T-cell (primary cell): ENCODE results near the gene VWA3B. TPM values are rescaled to one million over a fixed set of nuclear protein-coding genes. Genes with fewer than 3 reads are reported as not detected.
"Not testable (repeated sequence)": the region's sequence is repeated elsewhere in the genome, so short reads cannot be mapped to it uniquely, and the experiment has no call there.

ENCODE experiments used
- ATAC-seq, 4 experiments: fragments of 200-7000 bp in 3 of 4; fragments of 150-1000 bp in 1 of 4; cut with Tn5 transposase; replicated peaks in 1 of 4; 1 replicate in 3 of 4; 2 replicates in 1 of 4; pipeline ENCODE4 v1.10.0; 2021; ENCODE audit warnings: moderate library complexity in 3 of 4, mild to moderate bottlenecking in 2 of 4, moderate number of reproducible peaks in 1 of 4
- CTCF ChIA-PET, 2 donors: fragments of 300-600 bp; sonication (Branson Sonifier 250); formaldehyde crosslinking; loops; one replicate each; lab custom pipeline; 2022; ENCODE audit warnings: antibody characterized with exemption in 2 of 2; lab: Charles Lee
- POLR2A ChIA-PET, 2 donors: fragments of 300-600 bp; sonication (Branson Sonifier 250); formaldehyde crosslinking; loops; one replicate each; lab custom pipeline; 2022; ENCODE audit warnings: antibody characterized with exemption in 2 of 2; lab: Charles Lee
- DNase-seq, 35 experiments: peaks; one replicate each; pipeline versions ENCODE4 v3.0.0 to v3.0.0-alpha.2; 2013 to 2023
- H3K27ac ChIP-seq: one replicate; pipeline ENCODE4 v1.5.1; 2013; ENCODE audit warnings: low read length
- H3K27me3 ChIP-seq, 2 experiments: replicated peaks in 1 of 2; 1 replicate in 1 of 2; 2 replicates in 1 of 2; pipeline versions ENCODE4 v1.6.1 to v1.7.0; 2013; ENCODE audit warnings: low read length in 1 of 2, mixed read lengths in 1 of 2; ENCODE audit not compliant: control insufficient read depth in 2 of 2, insufficient read depth in 2 of 2; ENCODE audit errors: extremely low read depth in 1 of 2
- H3K36me3 ChIP-seq, 2 donors: 1 replicate in 1 of 2; 2 replicates in 1 of 2; pipeline versions ENCODE4 v1.6.1 to v1.7.0; 2013; ENCODE audit warnings: low read length in 1 of 2; ENCODE audit not compliant: control insufficient read depth in 2 of 2, insufficient read depth in 1 of 2; ENCODE audit errors: extremely low read depth in 1 of 2
- H3K4me1 ChIP-seq, 2 experiments: 1 replicate in 1 of 2; 2 replicates in 1 of 2; pipeline versions ENCODE4 v1.6.1 to v1.7.0; 2013; ENCODE audit warnings: low read length in 2 of 2, mixed read lengths in 1 of 2; ENCODE audit not compliant: insufficient read depth in 2 of 2, control insufficient read depth in 1 of 2; ENCODE audit errors: extremely low read depth in 1 of 2
- H3K4me3 ChIP-seq, 2 donors: 1 replicate in 1 of 2; 2 replicates in 1 of 2; pipeline versions ENCODE4 v1.5.1 to v1.7.0; 2013; ENCODE audit warnings: mild to moderate bottlenecking in 2 of 2, low read length in 1 of 2, moderate library complexity in 1 of 2; ENCODE audit not compliant: control insufficient read depth in 1 of 2; ENCODE audit errors: extremely low read depth in 1 of 2
- H3K9me3 ChIP-seq: 2 replicates; pipeline ENCODE4 v1.7.0; 2013
- H3K27ac Mint-ChIP-seq, 2 donors: one replicate each; pipeline ENCODE4 v1.8.0; 2020 to 2021; ENCODE audit warnings: mild to moderate bottlenecking in 2 of 2, mixed read lengths in 2 of 2
- H3K27me3 Mint-ChIP-seq, 2 donors: one replicate each; pipeline ENCODE4 v1.8.0; 2021 to 2022; ENCODE audit warnings: mixed read lengths in 2 of 2
- H3K36me3 Mint-ChIP-seq: one replicate; pipeline ENCODE4 v1.8.0; 2021; ENCODE audit warnings: mixed read lengths
- H3K4me1 Mint-ChIP-seq, 3 donors: one replicate each; pipeline ENCODE4 v1.8.0; 2020 to 2022; ENCODE audit warnings: mixed read lengths in 3 of 3, mild to moderate bottlenecking in 1 of 3
- H3K4me3 Mint-ChIP-seq, 3 donors: one replicate each; pipeline ENCODE4 v1.8.0; 2020 to 2022; ENCODE audit warnings: mild to moderate bottlenecking in 3 of 3, mixed read lengths in 3 of 3, moderate library complexity in 3 of 3
- H3K9me3 Mint-ChIP-seq, 3 donors: one replicate each; pipeline ENCODE4 v1.8.0; 2020 to 2022; ENCODE audit warnings: mixed read lengths in 3 of 3
- WGBS: methylation state at CpG from one replicate; pipeline ENCODE4 v1.1.5; 2013; ENCODE audit warnings: missing lambda C conversion rate; ENCODE audit not compliant: insufficient coverage; 5-methylcytosine and 5-hydroxymethylcytosine counted together
- total RNA-seq, 35 experiments: library from RNA in 6 of 35; stranded (reverse) in 6 of 35; fragments of 120-200 nt in 1 of 35; gene quantifications; one replicate each; pipeline versions ENCODE4 v1.2.1 to v1.2.4 and lab custom pipeline; 2013 to 2026

VWA3B gene
- total RNA-seq, 5 donors from 2014 or later (not counting 1 experiment from before 2014, with no cell fraction given), result not detected

- ChIA-PET POLR2A (no interaction called here), CTCF (no interaction called here)
- H3K4me3 Mint-ChIP-seq, result no peak overlapping the region
- no peaks in the 10 kb centered on the region for H3K9me3 ChIP-seq
- peaks cover 0 to 4% of the 10 kb centered on the region in 2 experiments for H3K27me3 ChIP-seq
- 67% methylated on average over 1 of the region's 1 CpG for WGBS
- no peak overlapping the region for H3K27ac ChIP-seq
- H3K4me1 Mint-ChIP-seq, result no peaks in the 10 kb centered on the region
- DNase-seq (no peak), ATAC-seq (no peak)
- H3K27ac Mint-ChIP-seq, result no peak overlapping the region
- H3K4me1 ChIP-seq, result no peaks in the 10 kb centered on the region
- H3K36me3 Mint-ChIP-seq, result peaks cover 15% of the 10 kb centered on the region
- peaks cover 22 to 30% (median 29%) of the 10 kb centered on the region in 3 donors for H3K9me3 Mint-ChIP-seq
- no peak overlapping the region for H3K4me3 ChIP-seq
- peaks cover 14 to 20% of the 10 kb centered on the region in 2 donors for H3K27me3 Mint-ChIP-seq
- no peaks in the 10 kb centered on the region for H3K36me3 ChIP-seq
Observed at GRCh38 chr2:98043101-98043500, 43.9 kb upstream of the VWA3B start.

GRCh38 chr2:98044730-98045129, 42.2 kb upstream of the VWA3B start:
- H3K27ac Mint-ChIP-seq, H3K4me3 Mint-ChIP-seq, H3K4me1 ChIP-seq, H3K4me1 Mint-ChIP-seq, H3K27ac ChIP-seq, H3K9me3 ChIP-seq, H3K4me3 ChIP-seq, CTCF ChIA-PET, H3K36me3 ChIP-seq, H3K27me3 ChIP-seq, POLR2A ChIA-PET, ATAC-seq, DNase-seq: not testable (repeated sequence)
- peaks cover 10 to 17% of the 10 kb centered on the region in 2 donors for H3K27me3 Mint-ChIP-seq
- no CpG with 5 or more reads among the region's 2 CpGs for WGBS
- H3K9me3 Mint-ChIP-seq, result peaks cover 22 to 30% (median 29%) of the 10 kb centered on the region in 3 donors
- H3K36me3 Mint-ChIP-seq, result peaks cover 15% of the 10 kb centered on the region

GRCh38 chr2:98050070-98050469, 36.9 kb upstream of the VWA3B start:
- H3K4me3 Mint-ChIP-seq, result no peak overlapping the region

GRCh38 chr2:98058191-98058975, 28.6 kb upstream of the VWA3B start:
- Histone ChIP-seq H3K27ac (no peak overlapping the region), H3K27me3 (peaks cover 0 to 3% of the 10 kb centered on the region in 2 experiments), H3K36me3 (no peaks in the 10 kb centered on the region), H3K4me1 (no peaks in the 10 kb centered on the region), H3K9me3 (no peaks in the 10 kb centered on the region), H3K4me3 (no peak overlapping the region)
- H3K27ac Mint-ChIP-seq, result no peak overlapping the region
- ChIA-PET POLR2A (no interaction called here), CTCF (no interaction called here)
- no peaks in the 10 kb centered on the region for H3K9me3 Mint-ChIP-seq
- WGBS, result 94% methylated on average over 7 of the region's 14 CpGs
- H3K27me3 Mint-ChIP-seq, result peaks cover 0 to 3% of the 10 kb centered on the region in 2 donors
- DNase-seq (no peak), ATAC-seq (no peak)
- no peaks in the 10 kb centered on the region for H3K36me3 Mint-ChIP-seq
- no peak overlapping the region for H3K4me3 Mint-ChIP-seq
- H3K4me1 Mint-ChIP-seq, result no peaks in the 10 kb centered on the region

More at GRCh38 chr2:98050070-98050469, 36.9 kb upstream of the VWA3B start:
- Histone ChIP-seq H3K27me3 (no peaks in the 10 kb centered on the region), H3K4me1 (no peaks in the 10 kb centered on the region), H3K27ac (no peak overlapping the region), H3K36me3 (no peaks in the 10 kb centered on the region), H3K4me3 (no peak overlapping the region), H3K9me3 (no peaks in the 10 kb centered on the region)
- H3K36me3 Mint-ChIP-seq, result peaks cover 4% of the 10 kb centered on the region
- ATAC-seq (no peak), DNase-seq (no peak)
- peaks cover 0 to 7% of the 10 kb centered on the region in 2 donors for H3K27me3 Mint-ChIP-seq
- no peak overlapping the region for H3K27ac Mint-ChIP-seq
- H3K4me1 Mint-ChIP-seq, result no peaks in the 10 kb centered on the region
- peaks cover under 1 to 5% (median 3%) of the 10 kb centered on the region in 3 donors for H3K9me3 Mint-ChIP-seq
- CTCF ChIA-PET, result no interaction called here
- no CpG with 5 or more reads among the region's 2 CpGs for WGBS
- POLR2A ChIA-PET, result interaction anchor here in 1 of 2 donors (0.5 kb wide), 1 partner anchor 18 kb away, joined by 3 read pairs; no protein-coding TSS in a partner anchor

GRCh38 chr2:98060277-98060676, 26.7 kb upstream of the VWA3B start:
- ATAC-seq, result no peak
- no peak for DNase-seq
- Mint-ChIP-seq H3K27ac (no peak overlapping the region), H3K4me3 (no peak overlapping the region), H3K9me3 (no peaks in the 10 kb centered on the region), H3K4me1 (no peaks in the 10 kb centered on the region), H3K27me3 (peaks cover 6 to 16% of the 10 kb centered on the region in 2 donors), H3K36me3 (no peaks in the 10 kb centered on the region)
- Histone ChIP-seq H3K4me3 (no peak overlapping the region), H3K27ac (no peak overlapping the region), H3K9me3 (no peaks in the 10 kb centered on the region), H3K36me3 (no peaks in the 10 kb centered on the region), H3K4me1 (no peaks in the 10 kb centered on the region), H3K27me3 (peaks cover 0 to 3% of the 10 kb centered on the region in 2 experiments)
- POLR2A ChIA-PET, result no interaction called here
- WGBS, result 93% methylated on average over 5 of the region's 6 CpGs
- CTCF ChIA-PET, result no interaction called here

- ATAC-seq (no peak), DNase-seq (no peak)
- POLR2A ChIA-PET, result no interaction called here
- Mint-ChIP-seq H3K27ac (no peak overlapping the region), H3K4me3 (no peak overlapping the region), H3K27me3 (peaks cover 12 to 26% of the 10 kb centered on the region in 2 donors), H3K36me3 (no peaks in the 10 kb centered on the region), H3K9me3 (no peaks in the 10 kb centered on the region), H3K4me1 (no peaks in the 10 kb centered on the region)
- 90% methylated on average over 2 of the region's 4 CpGs for WGBS
- Histone ChIP-seq H3K4me1 (no peaks in the 10 kb centered on the region), H3K27me3 (peaks cover 0 to 3% of the 10 kb centered on the region in 2 experiments), H3K4me3 (no peak overlapping the region), H3K36me3 (no peaks in the 10 kb centered on the region), H3K9me3 (no peaks in the 10 kb centered on the region), H3K27ac (no peak overlapping the region)
- CTCF ChIA-PET, result no interaction called here
Observed at GRCh38 chr2:98063291-98063854, 23.6 kb upstream of the VWA3B start.
